Natural killer cell (primary cell): ENCODE results near the gene AP2B1. TPM values are rescaled to one million over a fixed set of nuclear protein-coding genes. Genes with fewer than 3 reads are reported as not detected.
"Not testable (repeated sequence)": the region's sequence is repeated elsewhere in the genome, so short reads cannot be mapped to it uniquely, and the experiment has no call there.

Experiments used
- ATAC-seq, 3 donors: fragments of 150-1000 bp in 2 of 3; fragments of 200-7000 bp in 1 of 3; cut with Tn5 transposase; 1 replicate in 1 of 3; 2 replicates in 2 of 3; pipeline ENCODE4 v1.10.0; 2021; ENCODE audit warnings: mild to moderate bottlenecking in 2 of 3, moderate library complexity in 2 of 3
- DNase-seq, 2 donors: peaks; one replicate each; pipeline versions ENCODE4 v3.0.0 to v3.0.0-alpha.2; 2013 to 2021; ENCODE audit warnings: mixed read lengths in 1 of 2
- H3K27ac ChIP-seq: one replicate; pipeline ENCODE4 v1.5.1; 2013; ENCODE audit warnings: mild to moderate bottlenecking, low read length
- H3K27me3 ChIP-seq: one replicate; pipeline ENCODE4 v1.6.1; 2013; ENCODE audit warnings: low read length; ENCODE audit not compliant: control insufficient read depth, insufficient read depth
- H3K36me3 ChIP-seq: one replicate; pipeline ENCODE4 v1.6.1; 2013; ENCODE audit warnings: low read length; ENCODE audit not compliant: control insufficient read depth, insufficient read depth
- H3K4me1 ChIP-seq: one replicate; pipeline ENCODE4 v1.6.1; 2013; ENCODE audit warnings: low read length; ENCODE audit not compliant: control insufficient read depth, insufficient read depth
- H3K4me3 ChIP-seq: one replicate; pipeline ENCODE4 v1.5.1; 2013; ENCODE audit warnings: low read length
- H3K9me3 ChIP-seq: one replicate; pipeline ENCODE4 v1.6.1; 2013; ENCODE audit warnings: low read length; ENCODE audit not compliant: control insufficient read depth, insufficient read depth
- H3K27ac Mint-ChIP-seq, 2 donors: one replicate each; pipeline ENCODE4 v1.8.0; 2022; ENCODE audit warnings: mild to moderate bottlenecking in 2 of 2, mixed read lengths in 2 of 2, moderate library complexity in 1 of 2
- H3K27me3 Mint-ChIP-seq, 2 donors: one replicate each; pipeline ENCODE4 v1.8.0; 2022; ENCODE audit warnings: low read depth in 2 of 2, mixed read lengths in 2 of 2
- H3K36me3 Mint-ChIP-seq: one replicate; pipeline ENCODE4 v1.8.0; 2022; ENCODE audit warnings: mixed read lengths
- H3K4me1 Mint-ChIP-seq, 2 donors: one replicate each; pipeline ENCODE4 v1.8.0; 2022; ENCODE audit warnings: mixed read lengths in 2 of 2
- H3K4me3 Mint-ChIP-seq: one replicate; pipeline ENCODE4 v1.8.0; 2022; ENCODE audit warnings: mild to moderate bottlenecking, moderate library complexity, mixed read lengths
- H3K9me3 Mint-ChIP-seq, 2 donors: one replicate each; pipeline ENCODE4 v1.8.0; 2022; ENCODE audit warnings: mixed read lengths in 2 of 2
- WGBS: methylation state at CpG from one replicate; pipeline ENCODE4 v1.1.7; 2013; ENCODE audit warnings: missing lambda C conversion rate; ENCODE audit not compliant: insufficient coverage; 5-methylcytosine and 5-hydroxymethylcytosine counted together
- intact Hi-C: fragments of 100-400 bp; cut with micrococcal nuclease; formaldehyde crosslinking; loops from one replicate; pipeline ENCODE4 v1.14.2; 2022
- total RNA-seq, 4 donors: library from RNA; stranded (reverse); fragments of 120-200 nt in 1 of 4; gene quantifications; one replicate each; pipeline versions ENCODE4 v1.2.3 to v1.2.4, GENCODE V29; 2013 to 2022
- TF ChIP-seq, protein P1 (sequence below): fragments of 200-600 bp; IDR thresholded peaks from one replicate; pipeline ENCODE4 v1.8.0; 2022; ENCODE audit warnings: antibody characterized with exemption

AP2B1 gene
- total RNA-seq, 3 donors from 2014 or later (not counting 1 experiment from before 2014, with no cell fraction given): 111 to 148 (median 139) TPM

- Mint-ChIP-seq H3K4me1 (peaks cover 12% of the 10 kb centered on the region in 2 donors), H3K27me3 (no peaks in the 10 kb centered on the region), H3K27ac (no peak overlapping the region), H3K9me3 (no peaks in the 10 kb centered on the region), H3K4me3 (no peak overlapping the region), H3K36me3 (no peaks in the 10 kb centered on the region)
- Histone ChIP-seq H3K27me3 (no peaks in the 10 kb centered on the region), H3K27ac (no peak overlapping the region), H3K4me3 (no peak overlapping the region), H3K36me3 (peaks cover 13% of the 10 kb centered on the region), H3K4me1 (no peaks in the 10 kb centered on the region), H3K9me3 (no peaks in the 10 kb centered on the region)
- DNase-seq (no peak), ATAC-seq (no peak)
- WGBS: 91% methylated on average over 5 of the region's 5 CpGs
- intact Hi-C loops: no loop called here
- TF ChIP-seq, protein P1, sequence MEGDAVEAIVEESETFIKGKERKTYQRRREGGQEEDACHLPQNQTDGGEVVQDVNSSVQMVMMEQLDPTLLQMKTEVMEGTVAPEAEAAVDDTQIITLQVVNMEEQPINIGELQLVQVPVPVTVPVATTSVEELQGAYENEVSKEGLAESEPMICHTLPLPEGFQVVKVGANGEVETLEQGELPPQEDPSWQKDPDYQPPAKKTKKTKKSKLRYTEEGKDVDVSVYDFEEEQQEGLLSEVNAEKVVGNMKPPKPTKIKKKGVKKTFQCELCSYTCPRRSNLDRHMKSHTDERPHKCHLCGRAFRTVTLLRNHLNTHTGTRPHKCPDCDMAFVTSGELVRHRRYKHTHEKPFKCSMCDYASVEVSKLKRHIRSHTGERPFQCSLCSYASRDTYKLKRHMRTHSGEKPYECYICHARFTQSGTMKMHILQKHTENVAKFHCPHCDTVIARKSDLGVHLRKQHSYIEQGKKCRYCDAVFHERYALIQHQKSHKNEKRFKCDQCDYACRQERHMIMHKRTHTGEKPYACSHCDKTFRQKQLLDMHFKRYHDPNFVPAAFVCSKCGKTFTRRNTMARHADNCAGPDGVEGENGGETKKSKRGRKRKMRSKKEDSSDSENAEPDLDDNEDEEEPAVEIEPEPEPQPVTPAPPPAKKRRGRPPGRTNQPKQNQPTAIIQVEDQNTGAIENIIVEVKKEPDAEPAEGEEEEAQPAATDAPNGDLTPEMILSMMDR: no peak
These were observed 114.4 kb downstream of the AP2B1 start for GRCh38 chr17:35701491-35701890.

DNA sequence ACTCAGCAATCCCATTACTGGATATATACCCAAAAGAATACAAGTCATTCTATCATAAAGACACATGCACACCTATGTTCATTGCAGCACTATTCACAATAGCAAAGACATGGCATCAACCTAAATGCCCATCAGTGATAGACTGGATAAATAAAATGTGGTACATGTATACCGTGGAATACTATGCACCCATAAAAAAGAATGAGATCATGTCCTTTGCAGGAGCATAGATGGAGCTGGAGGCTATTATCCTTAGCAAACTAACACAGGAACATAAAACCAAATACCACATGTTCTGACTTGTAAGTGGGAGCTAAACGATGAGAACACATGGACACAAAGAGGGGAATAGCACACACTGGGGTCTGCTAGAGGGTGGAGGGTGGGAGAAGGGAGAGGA is 116.2 kb downstream of the AP2B1 start:
- H3K36me3 Mint-ChIP-seq, H3K27ac Mint-ChIP-seq, H3K27ac ChIP-seq, H3K9me3 ChIP-seq, H3K9me3 Mint-ChIP-seq, intact Hi-C loops, H3K4me1 ChIP-seq, H3K27me3 Mint-ChIP-seq, H3K4me3 Mint-ChIP-seq, H3K4me3 ChIP-seq, H3K36me3 ChIP-seq, ATAC-seq, DNase-seq, H3K27me3 ChIP-seq: not testable (repeated sequence)
- WGBS: 100% methylated on average over 2 of the region's 2 CpGs
- peaks cover 12 to 18% of the 10 kb centered on the region in 2 donors for H3K4me1 Mint-ChIP-seq

DNA sequence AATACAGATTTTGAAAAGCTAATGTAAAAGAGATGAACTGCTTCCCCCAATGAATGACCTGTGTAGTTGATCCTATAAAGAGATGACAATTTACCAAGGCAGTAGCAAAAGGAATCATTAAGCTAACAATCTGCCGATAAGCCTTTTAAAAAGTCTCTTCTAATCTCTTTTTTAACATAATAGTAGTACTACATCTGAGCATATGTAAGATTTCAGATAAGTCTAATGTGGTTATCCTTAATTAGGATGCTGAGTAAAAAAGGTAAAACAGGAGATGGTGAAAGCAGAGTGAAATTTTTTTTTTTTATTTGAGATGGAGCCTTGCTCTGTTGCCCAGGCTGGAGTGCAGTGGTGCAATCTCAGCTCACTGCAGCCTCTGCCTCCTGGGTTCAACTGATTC is 118.1 kb downstream of the AP2B1 start:
- no CpG with 5 or more reads among the region's 1 CpG for WGBS
- H3K4me3 ChIP-seq: no peak overlapping the region
- H3K27me3 ChIP-seq: no peaks in the 10 kb centered on the region
- Mint-ChIP-seq H3K4me1 (peaks cover 9 to 18% of the 10 kb centered on the region in 2 donors), H3K36me3 (peaks cover 7% of the 10 kb centered on the region), H3K4me3 (no peak overlapping the region), H3K27me3 (no peaks in the 10 kb centered on the region), H3K27ac (no peak overlapping the region), H3K9me3 (no peaks in the 10 kb centered on the region)
- DNase-seq (no peak), ATAC-seq (no peak)
- H3K27ac ChIP-seq: no peak overlapping the region
- H3K4me1 ChIP-seq: no peaks in the 10 kb centered on the region
- peaks cover 20% of the 10 kb centered on the region for H3K36me3 ChIP-seq
- intact Hi-C loops: no loop called here
- TF ChIP-seq, protein P1: no peak
- no peaks in the 10 kb centered on the region for H3K9me3 ChIP-seq

DNA sequence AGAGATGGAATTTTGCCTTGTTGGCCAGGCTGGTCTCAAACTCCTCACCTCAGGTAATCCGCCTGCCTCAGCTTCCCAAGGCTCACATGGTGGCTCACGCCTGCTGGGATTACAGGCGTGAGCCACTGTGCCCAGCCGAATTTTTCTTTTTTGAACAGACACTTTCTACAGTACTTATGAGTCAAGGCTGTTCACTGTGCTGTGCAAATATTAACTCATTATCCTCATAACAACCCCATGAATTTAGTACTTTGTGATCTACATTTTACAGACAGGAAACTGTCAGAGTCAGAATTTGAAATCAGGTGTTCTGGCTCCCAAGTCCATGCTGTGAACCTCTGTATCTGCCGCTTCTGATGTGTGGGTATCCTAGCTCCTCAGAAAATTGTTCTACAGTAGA is 118.6 kb downstream of the AP2B1 start:
- no peak overlapping the region for H3K4me3 ChIP-seq
- Mint-ChIP-seq H3K4me1 (peaks cover 8 to 18% of the 10 kb centered on the region in 2 donors), H3K27ac (no peak overlapping the region), H3K27me3 (no peaks in the 10 kb centered on the region), H3K4me3 (no peak overlapping the region), H3K9me3 (no peaks in the 10 kb centered on the region), H3K36me3 (peaks cover 11% of the 10 kb centered on the region)
- no peak overlapping the region for H3K27ac ChIP-seq
- DNase-seq: no peak
- no peak for ATAC-seq
- intact Hi-C loops: no loop called here
- 81% methylated on average over 5 of the region's 5 CpGs for WGBS
- no peaks in the 10 kb centered on the region for H3K9me3 ChIP-seq
- H3K4me1 ChIP-seq: no peaks in the 10 kb centered on the region
- TF ChIP-seq, protein P1: no peak
- H3K27me3 ChIP-seq: no peaks in the 10 kb centered on the region
- peaks cover 24% of the 10 kb centered on the region for H3K36me3 ChIP-seq
